ENCODE measurements around the gene ZC3H15. TPM values are rescaled to one million over a fixed set of nuclear protein-coding genes. Genes with fewer than 3 reads are reported as not detected.

Gene ZC3H15
- total and polyA plus RNA-seq, 2 experiments from 2014 or later = 75.6 to 281 TPM

DNA sequence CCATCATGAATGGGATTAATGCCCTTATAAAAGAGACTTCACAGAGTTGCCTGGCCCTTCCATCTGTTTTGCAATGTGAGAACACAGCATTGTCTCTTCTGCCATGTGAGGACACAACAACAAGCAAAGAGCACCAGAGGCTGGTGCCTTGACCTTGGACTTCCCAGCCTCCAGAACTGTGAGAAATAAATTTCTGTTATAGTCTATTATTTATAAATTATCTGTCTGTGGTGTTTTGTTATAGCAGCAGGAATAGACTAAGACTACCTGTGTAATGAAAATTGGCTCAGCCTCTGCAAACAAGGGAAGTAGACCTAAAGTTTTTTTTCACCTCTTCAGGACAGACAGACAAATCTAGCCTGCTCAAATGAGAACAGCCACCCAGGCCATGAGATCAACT is 19.3 kb upstream of the ZC3H15 start:
- no peaks in the 10 kb centered on the region; the same call in 1 of the 2 replicates for H3K9me2 ChIP-seq (ENCODE audit: insufficient read depth)
- peaks cover 8% of the 10 kb centered on the region for H3K36me3 Mint-ChIP-seq (ENCODE audit: low read depth)
- DNase-seq (ENCODE audit: low spot score) = no peak
- H3K27me3 Mint-ChIP-seq (ENCODE audit: insufficient read depth, low read depth, poor library complexity) = no peaks in the 10 kb centered on the region
- no peaks in the 10 kb centered on the region for H3K27me3 ChIP-seq (ENCODE audit: insufficient read depth)
- no peak for ATAC-seq
- H3K27ac Mint-ChIP-seq = no peak overlapping the region
- H3K79me2 ChIP-seq (replicated peaks; ENCODE audit: insufficient read depth) = no peaks in the 10 kb centered on the region
- H2AFZ ChIP-seq = no peak overlapping the region
- H4K20me1 ChIP-seq (replicated peaks; ENCODE audit: insufficient read depth) = no peaks in the 10 kb centered on the region
- no peaks in the 10 kb centered on the region for H3K4me1 ChIP-seq (ENCODE audit: insufficient read depth)
- no peaks in the 10 kb centered on the region for H3F3A ChIP-seq (replicated peaks; ENCODE audit: low read depth)
- no peaks in the 10 kb centered on the region for H3K4me1 Mint-ChIP-seq
- H3K4me2 ChIP-seq = no peak overlapping the region
- H3K4me3 ChIP-seq = no peak overlapping the region
- no peaks in the 10 kb centered on the region; the same call in 1 of the 2 replicates for H3K36me3 ChIP-seq (ENCODE audit: insufficient read depth)
- H3K9me3 Mint-ChIP-seq = peaks cover 18% of the 10 kb centered on the region
- H3K27ac ChIP-seq (ENCODE audit: low read depth) = no peak overlapping the region
- H3K4me3 Mint-ChIP-seq = no peak overlapping the region
- no peak for TF ChIP-seq JUNB (IDR thresholded peaks at IDR 0.05; ENCODE audit: unreplicated experiment)
- no peak for TF ChIP-seq CREB1 (CRISPR knock-in tag; IDR thresholded peaks at IDR 0.05; ENCODE audit: low read depth)
- no peak for TF ChIP-seq STAT1 (IDR thresholded peaks at IDR 0.05; ENCODE audit: unreplicated experiment)
- no peak for TF ChIP-seq POLR2AphosphoS5 (IDR thresholded peaks at IDR 0.05; ENCODE audit: low read depth)

DNA sequence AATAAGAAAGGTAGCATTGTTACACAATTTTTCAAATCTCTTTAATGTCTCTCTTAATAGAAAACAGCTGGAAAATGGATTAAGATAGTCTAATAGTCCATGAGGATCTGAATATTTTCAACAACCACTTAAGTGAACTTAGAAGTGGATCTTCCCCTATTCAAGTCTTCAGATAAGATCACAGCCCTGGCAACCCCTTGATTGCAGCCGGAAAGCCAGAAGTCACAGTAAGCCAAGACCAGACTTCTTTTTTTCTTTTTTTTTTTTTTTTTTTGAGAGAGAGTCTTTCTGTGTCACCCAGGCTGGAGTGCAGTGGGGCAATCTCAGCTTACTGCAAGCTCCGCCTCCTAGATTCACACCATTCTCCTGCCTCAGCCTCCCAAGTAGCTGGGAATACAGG is 18.6 kb upstream of the ZC3H15 start:
- H3K27me3 Mint-ChIP-seq (ENCODE audit: insufficient read depth, low read depth, poor library complexity) = peaks cover 4% of the 10 kb centered on the region
- H2AFZ ChIP-seq = no peak overlapping the region
- ATAC-seq (no peak), DNase-seq (ENCODE audit: low spot score) (no peak)
- H3F3A ChIP-seq (replicated peaks; ENCODE audit: low read depth) = no peaks in the 10 kb centered on the region
- no peaks in the 10 kb centered on the region; the same call in 1 of the 2 replicates for H3K9me2 ChIP-seq (ENCODE audit: insufficient read depth)
- H3K27ac Mint-ChIP-seq = no peak overlapping the region
- no peak overlapping the region for H3K4me3 Mint-ChIP-seq
- H3K4me3 ChIP-seq = no peak overlapping the region
- H4K20me1 ChIP-seq (replicated peaks; ENCODE audit: insufficient read depth) = no peaks in the 10 kb centered on the region
- H3K9me3 Mint-ChIP-seq = peaks cover 25% of the 10 kb centered on the region
- H3K4me2 ChIP-seq = no peak overlapping the region
- H3K4me1 ChIP-seq (ENCODE audit: insufficient read depth) = no peaks in the 10 kb centered on the region
- H3K36me3 Mint-ChIP-seq (ENCODE audit: low read depth) = peaks cover 15% of the 10 kb centered on the region
- no peaks in the 10 kb centered on the region for H3K79me2 ChIP-seq (replicated peaks; ENCODE audit: insufficient read depth)
- H3K27ac ChIP-seq (ENCODE audit: low read depth) = no peak overlapping the region
- H3K27me3 ChIP-seq (ENCODE audit: insufficient read depth) = no peaks in the 10 kb centered on the region
- no peak for TF ChIP-seq ZNF331 (CRISPR knock-in tag; IDR thresholded peaks at IDR 0.05; ENCODE audit: low read depth)
- TF ChIP-seq EZH2 (IDR thresholded peaks at IDR 0.05; ENCODE audit: low read depth, unreplicated experiment) = no peak
- TF ChIP-seq, protein P1, sequence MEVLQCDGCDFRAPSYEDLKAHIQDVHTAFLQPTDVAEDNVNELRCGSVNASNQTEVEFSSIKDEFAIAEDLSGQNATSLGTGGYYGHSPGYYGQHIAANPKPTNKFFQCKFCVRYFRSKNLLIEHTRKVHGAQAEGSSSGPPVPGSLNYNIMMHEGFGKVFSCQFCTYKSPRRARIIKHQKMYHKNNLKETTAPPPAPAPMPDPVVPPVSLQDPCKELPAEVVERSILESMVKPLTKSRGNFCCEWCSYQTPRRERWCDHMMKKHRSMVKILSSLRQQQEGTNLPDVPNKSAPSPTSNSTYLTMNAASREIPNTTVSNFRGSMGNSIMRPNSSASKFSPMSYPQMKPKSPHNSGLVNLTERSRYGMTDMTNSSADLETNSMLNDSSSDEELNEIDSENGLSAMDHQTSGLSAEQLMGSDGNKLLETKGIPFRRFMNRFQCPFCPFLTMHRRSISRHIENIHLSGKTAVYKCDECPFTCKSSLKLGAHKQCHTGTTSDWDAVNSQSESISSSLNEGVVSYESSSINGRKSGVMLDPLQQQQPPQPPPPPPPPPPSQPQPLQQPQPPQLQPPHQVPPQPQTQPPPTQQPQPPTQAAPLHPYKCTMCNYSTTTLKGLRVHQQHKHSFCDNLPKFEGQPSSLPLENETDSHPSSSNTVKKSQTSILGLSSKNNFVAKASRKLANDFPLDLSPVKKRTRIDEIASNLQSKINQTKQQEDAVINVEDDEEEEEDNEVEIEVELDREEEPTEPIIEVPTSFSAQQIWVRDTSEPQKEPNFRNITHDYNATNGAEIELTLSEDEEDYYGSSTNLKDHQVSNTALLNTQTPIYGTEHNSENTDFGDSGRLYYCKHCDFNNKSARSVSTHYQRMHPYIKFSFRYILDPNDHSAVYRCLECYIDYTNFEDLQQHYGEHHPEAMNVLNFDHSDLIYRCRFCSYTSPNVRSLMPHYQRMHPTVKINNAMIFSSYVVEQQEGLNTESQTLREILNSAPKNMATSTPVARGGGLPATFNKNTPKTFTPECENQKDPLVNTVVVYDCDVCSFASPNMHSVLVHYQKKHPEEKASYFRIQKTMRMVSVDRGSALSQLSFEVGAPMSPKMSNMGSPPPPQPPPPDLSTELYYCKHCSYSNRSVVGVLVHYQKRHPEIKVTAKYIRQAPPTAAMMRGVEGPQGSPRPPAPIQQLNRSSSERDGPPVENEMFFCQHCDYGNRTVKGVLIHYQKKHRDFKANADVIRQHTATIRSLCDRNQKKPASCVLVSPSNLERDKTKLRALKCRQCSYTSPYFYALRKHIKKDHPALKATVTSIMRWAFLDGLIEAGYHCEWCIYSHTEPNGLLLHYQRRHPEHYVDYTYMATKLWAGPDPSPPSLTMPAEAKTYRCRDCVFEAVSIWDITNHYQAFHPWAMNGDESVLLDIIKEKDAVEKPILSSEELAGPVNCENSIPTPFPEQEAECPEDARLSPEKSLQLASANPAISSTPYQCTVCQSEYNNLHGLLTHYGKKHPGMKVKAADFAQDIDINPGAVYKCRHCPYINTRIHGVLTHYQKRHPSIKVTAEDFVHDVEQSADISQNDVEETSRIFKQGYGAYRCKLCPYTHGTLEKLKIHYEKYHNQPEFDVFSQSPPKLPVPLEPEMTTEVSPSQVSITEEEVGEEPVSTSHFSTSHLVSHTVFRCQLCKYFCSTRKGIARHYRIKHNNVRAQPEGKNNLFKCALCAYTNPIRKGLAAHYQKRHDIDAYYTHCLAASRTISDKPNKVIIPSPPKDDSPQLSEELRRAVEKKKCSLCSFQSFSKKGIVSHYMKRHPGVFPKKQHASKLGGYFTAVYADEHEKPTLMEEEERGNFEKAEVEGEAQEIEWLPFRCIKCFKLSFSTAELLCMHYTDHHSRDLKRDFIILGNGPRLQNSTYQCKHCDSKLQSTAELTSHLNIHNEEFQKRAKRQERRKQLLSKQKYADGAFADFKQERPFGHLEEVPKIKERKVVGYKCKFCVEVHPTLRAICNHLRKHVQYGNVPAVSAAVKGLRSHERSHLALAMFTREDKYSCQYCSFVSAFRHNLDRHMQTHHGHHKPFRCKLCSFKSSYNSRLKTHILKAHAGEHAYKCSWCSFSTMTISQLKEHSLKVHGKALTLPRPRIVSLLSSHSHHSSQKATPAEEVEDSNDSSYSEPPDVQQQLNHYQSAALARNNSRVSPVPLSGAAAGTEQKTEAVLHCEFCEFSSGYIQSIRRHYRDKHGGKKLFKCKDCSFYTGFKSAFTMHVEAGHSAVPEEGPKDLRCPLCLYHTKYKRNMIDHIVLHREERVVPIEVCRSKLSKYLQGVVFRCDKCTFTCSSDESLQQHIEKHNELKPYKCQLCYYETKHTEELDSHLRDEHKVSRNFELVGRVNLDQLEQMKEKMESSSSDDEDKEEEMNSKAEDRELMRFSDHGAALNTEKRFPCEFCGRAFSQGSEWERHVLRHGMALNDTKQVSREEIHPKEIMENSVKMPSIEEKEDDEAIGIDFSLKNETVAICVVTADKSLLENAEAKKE (CRISPR knock-in tag; IDR thresholded peaks at IDR 0.05) = no peak
- no peak for TF ChIP-seq CREB1 (CRISPR knock-in tag; IDR thresholded peaks at IDR 0.05; ENCODE audit: low read depth)
- TF ChIP-seq, protein P2, sequence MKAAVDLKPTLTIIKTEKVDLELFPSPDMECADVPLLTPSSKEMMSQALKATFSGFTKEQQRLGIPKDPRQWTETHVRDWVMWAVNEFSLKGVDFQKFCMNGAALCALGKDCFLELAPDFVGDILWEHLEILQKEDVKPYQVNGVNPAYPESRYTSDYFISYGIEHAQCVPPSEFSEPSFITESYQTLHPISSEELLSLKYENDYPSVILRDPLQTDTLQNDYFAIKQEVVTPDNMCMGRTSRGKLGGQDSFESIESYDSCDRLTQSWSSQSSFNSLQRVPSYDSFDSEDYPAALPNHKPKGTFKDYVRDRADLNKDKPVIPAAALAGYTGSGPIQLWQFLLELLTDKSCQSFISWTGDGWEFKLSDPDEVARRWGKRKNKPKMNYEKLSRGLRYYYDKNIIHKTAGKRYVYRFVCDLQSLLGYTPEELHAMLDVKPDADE (IDR thresholded peaks at IDR 0.05) = no peak
- no peak for TF ChIP-seq EZH2phosphoT487 (IDR thresholded peaks at IDR 0.05; ENCODE audit: unreplicated experiment)
- no peak for TF ChIP-seq STAT1 (IDR thresholded peaks at IDR 0.05; ENCODE audit: unreplicated experiment)
- TF ChIP-seq NANOG (IDR thresholded peaks at IDR 0.05; ENCODE audit: borderline replicate concordance) = no peak
- TF ChIP-seq, protein P3, sequence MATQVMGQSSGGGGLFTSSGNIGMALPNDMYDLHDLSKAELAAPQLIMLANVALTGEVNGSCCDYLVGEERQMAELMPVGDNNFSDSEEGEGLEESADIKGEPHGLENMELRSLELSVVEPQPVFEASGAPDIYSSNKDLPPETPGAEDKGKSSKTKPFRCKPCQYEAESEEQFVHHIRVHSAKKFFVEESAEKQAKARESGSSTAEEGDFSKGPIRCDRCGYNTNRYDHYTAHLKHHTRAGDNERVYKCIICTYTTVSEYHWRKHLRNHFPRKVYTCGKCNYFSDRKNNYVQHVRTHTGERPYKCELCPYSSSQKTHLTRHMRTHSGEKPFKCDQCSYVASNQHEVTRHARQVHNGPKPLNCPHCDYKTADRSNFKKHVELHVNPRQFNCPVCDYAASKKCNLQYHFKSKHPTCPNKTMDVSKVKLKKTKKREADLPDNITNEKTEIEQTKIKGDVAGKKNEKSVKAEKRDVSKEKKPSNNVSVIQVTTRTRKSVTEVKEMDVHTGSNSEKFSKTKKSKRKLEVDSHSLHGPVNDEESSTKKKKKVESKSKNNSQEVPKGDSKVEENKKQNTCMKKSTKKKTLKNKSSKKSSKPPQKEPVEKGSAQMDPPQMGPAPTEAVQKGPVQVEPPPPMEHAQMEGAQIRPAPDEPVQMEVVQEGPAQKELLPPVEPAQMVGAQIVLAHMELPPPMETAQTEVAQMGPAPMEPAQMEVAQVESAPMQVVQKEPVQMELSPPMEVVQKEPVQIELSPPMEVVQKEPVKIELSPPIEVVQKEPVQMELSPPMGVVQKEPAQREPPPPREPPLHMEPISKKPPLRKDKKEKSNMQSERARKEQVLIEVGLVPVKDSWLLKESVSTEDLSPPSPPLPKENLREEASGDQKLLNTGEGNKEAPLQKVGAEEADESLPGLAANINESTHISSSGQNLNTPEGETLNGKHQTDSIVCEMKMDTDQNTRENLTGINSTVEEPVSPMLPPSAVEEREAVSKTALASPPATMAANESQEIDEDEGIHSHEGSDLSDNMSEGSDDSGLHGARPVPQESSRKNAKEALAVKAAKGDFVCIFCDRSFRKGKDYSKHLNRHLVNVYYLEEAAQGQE (IDR thresholded peaks at IDR 0.05; ENCODE audit: unreplicated experiment) = no peak
- no peaks in the 10 kb centered on the region; the same call in 1 of the 2 replicates for H3K36me3 ChIP-seq (ENCODE audit: insufficient read depth)
- H3K4me1 Mint-ChIP-seq = no peaks in the 10 kb centered on the region

Measured in GM23338 (cell line).